Measurements from ENCODE around the gene NHSL1. TPM values are rescaled to one million over a fixed set of nuclear protein-coding genes. Genes with fewer than 3 reads are reported as not detected.

NHSL1 gene
- total RNA-seq, 2 donors from 2014 or later, result 82.8 to 94.8 TPM

GRCh38 chr6:138535728-138536455 lies 36.6 kb upstream of the NHSL1 start:
- H3K9me3 ChIP-seq, result no peaks in the 10 kb centered on the region
- no peak overlapping the region for H3K4me3 ChIP-seq
- no peak for DNase-seq
- peak overlapping the region; percentile 4 for H3K27ac ChIP-seq
- no peak for TF ChIP-seq CTCF (IDR thresholded peaks at IDR 0.05)
- no peaks in the 10 kb centered on the region for H3K36me3 ChIP-seq
- no peaks in the 10 kb centered on the region for H3K27me3 ChIP-seq
- H3K4me1 ChIP-seq, result no peaks in the 10 kb centered on the region
- intact Hi-C loops (cut with DNase I), result no loop called here
- no peak overlapping the region for H3K9ac ChIP-seq (ENCODE audit: low read depth in 2 of 2, low read length in 2 of 2)

GRCh38 chr6:138533667-138534066 lies 34.4 kb upstream of the NHSL1 start:
- intact Hi-C loops (cut with DNase I), result no loop called here
- Histone ChIP-seq H3K27me3 (no peaks in the 10 kb centered on the region), H3K4me3 (no peak overlapping the region), H3K9me3 (no peaks in the 10 kb centered on the region), H3K4me1 (no peaks in the 10 kb centered on the region), H3K36me3 (no peaks in the 10 kb centered on the region), H3K27ac (no peak overlapping the region), H3K9ac (ENCODE audit: low read depth in 2 of 2, low read length in 2 of 2) (no peak overlapping the region)
- no peak for DNase-seq
- TF ChIP-seq CTCF (IDR thresholded peaks at IDR 0.05), result no peak

- H3K4me1 ChIP-seq, result no peaks in the 10 kb centered on the region
- no peaks in the 10 kb centered on the region for H3K27me3 ChIP-seq
- DNase-seq, result no peak
- H3K9ac ChIP-seq (ENCODE audit: low read depth in 2 of 2, low read length in 2 of 2), result no peak overlapping the region
- no peak overlapping the region for H3K27ac ChIP-seq
- H3K9me3 ChIP-seq, result no peaks in the 10 kb centered on the region
- intact Hi-C loops (cut with DNase I), result no loop called here
- no peak for TF ChIP-seq CTCF (IDR thresholded peaks at IDR 0.05)
- H3K4me3 ChIP-seq, result no peak overlapping the region
- H3K36me3 ChIP-seq, result no peaks in the 10 kb centered on the region
Measured at GRCh38 chr6:138531387-138531786, 32.1 kb upstream of the NHSL1 start.

- no peak for DNase-seq
- no peak overlapping the region for H3K4me3 ChIP-seq
- H3K9ac ChIP-seq (ENCODE audit: low read depth in 2 of 2, low read length in 2 of 2), result no peak overlapping the region
- no peaks in the 10 kb centered on the region for H3K4me1 ChIP-seq
- intact Hi-C loops (cut with DNase I), result no loop called here
- H3K36me3 ChIP-seq, result no peaks in the 10 kb centered on the region
- H3K9me3 ChIP-seq, result no peaks in the 10 kb centered on the region
- no peak for TF ChIP-seq CTCF (IDR thresholded peaks at IDR 0.05)
- H3K27ac ChIP-seq, result no peak overlapping the region
- H3K27me3 ChIP-seq, result no peaks in the 10 kb centered on the region
Measured at GRCh38 chr6:138529478-138529877, 30.2 kb upstream of the NHSL1 start.

- no peak for TF ChIP-seq CTCF (IDR thresholded peaks at IDR 0.05)
- intact Hi-C loops (cut with DNase I), result no loop called here
- no peaks in the 10 kb centered on the region for H3K9me3 ChIP-seq
Measured at GRCh38 chr6:138528956-138529355, 29.7 kb upstream of the NHSL1 start.

More at GRCh38 chr6:138528956-138529355, 29.7 kb upstream of the NHSL1 start:
- Histone ChIP-seq H3K9ac (ENCODE audit: low read depth in 2 of 2, low read length in 2 of 2) (no peak overlapping the region), H3K36me3 (no peaks in the 10 kb centered on the region), H3K27ac (no peak overlapping the region), H3K27me3 (no peaks in the 10 kb centered on the region), H3K4me1 (no peaks in the 10 kb centered on the region), H3K4me3 (no peak overlapping the region)
- no peak for DNase-seq
